GM21423 (cell line): ENCODE measurements around the gene DNAJC5.
"Not testable (repeated sequence)": the region's sequence is repeated elsewhere in the genome, so short reads cannot be mapped to it uniquely, and the experiment has no call there.

ENCODE experiments used
- ATAC-seq: cut with Tn5 transposase; IDR thresholded peaks from one replicate; pipeline ENCODE4 v1.9.1; 2021; ENCODE audit warnings: mild to moderate bottlenecking, moderate library complexity; ENCODE audit not compliant: unreplicated experiment

DNAJC5 gene

DNA sequence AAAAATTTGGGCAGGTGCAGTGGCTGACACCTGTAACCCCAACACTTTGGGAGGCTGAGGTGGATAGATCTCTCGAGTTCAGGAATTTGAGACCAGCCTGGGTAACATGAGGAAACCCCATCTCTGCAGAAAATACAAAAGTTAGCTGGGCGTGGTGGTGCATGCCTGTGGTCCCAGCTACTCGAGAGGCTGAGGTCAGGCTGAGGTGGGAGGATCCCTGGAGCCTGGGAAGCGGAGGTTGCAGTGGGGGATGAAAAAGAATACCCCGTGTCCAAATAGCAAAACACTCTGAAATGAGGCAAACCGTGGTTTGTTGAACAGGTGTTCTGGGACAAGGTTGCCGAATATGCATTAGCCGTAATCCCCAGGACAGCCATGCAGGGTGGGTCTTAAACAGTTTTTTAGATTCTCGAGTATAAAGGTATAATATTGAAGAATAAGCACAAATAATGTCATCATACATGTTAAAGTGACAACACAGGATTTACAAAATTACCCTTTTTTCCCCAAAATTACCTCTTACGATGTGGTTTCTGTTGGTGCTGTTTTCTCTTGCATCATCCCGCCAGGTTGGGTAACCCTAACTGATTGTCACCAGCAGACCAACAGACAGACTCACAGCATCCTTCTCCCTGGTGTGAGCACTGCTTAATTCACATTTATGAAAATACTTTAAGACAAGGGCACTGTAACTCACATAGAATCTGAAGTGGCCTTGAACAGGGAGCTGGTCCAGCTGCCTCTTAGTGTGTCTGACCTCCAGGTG is 9.1 kb downstream of the DNAJC5 start:
- no peak for ATAC-seq

DNA sequence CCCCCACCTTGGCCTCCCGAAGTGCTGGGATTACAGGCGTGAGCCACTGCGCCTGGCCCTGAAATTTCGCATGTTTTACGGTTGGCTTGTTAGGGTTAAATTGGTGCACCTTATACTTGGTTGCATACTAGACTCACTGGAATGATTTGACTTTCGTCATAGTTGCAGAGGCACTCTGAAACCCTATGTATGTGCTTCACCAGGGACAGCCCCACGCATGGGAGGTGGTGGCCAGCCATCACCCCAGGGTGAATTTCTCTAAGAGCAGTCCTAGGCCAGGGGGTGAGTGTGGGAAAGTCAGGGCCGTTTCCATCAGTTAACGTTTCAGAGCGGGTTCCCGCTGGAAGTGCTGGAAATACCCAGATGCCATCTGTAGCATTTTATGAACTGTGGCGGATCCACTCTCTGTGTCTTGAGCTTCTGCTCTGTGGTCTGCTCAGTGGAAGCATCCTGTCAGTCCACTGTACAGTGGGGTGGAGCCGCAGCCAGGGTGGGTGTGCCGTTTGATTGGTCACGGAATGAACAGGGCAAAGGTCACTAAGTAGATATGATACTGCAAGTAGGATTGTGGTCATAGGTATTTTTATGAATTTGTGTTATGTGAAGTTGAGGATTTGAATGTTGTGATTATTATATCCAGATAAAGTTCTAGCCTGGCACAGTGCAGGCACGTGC is 13.2 kb downstream of the DNAJC5 start:
- ATAC-seq = no peak

DNA sequence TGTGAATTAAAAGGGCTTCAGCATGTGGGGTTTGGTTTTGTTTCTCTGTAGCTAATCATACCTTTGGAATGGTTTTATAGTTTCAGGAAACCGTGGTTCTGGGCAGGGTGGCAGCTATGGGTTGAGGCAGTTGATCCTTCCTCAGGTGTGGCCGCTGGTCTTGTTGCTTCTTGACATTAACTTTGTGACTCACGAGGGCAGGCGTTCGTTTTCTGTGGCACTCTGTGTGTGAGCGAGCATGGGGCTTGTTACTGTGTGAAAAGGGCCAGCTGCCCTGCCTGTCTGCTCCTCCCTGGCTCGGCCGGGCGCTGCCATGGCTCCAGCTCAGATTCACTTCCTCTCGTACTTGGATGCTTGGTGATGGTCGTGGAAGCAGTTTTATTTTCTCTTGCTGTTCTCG is 16.2 kb downstream of the DNAJC5 start:
- ATAC-seq = no peak

DNA sequence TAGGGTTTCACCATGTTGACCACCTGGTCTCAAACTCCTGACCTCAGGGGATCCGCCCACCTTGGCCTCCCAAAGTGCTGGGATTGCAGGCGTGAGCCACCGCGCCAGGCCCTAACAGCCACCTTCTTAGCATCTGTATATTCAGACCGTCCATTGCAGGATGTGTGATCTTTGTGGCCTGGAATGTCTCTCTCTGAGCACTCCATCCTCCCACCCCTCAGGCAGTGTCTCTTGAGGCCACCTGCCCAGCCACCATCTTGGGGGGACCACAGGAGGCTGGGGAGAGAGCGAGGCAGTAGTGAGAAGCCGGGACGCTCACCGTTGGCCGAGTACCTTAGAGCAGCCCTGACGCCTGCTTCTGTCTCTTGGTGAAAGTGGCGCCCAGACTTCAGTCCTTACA is 18.8 kb downstream of the DNAJC5 start:
- ATAC-seq = no peak

DNA sequence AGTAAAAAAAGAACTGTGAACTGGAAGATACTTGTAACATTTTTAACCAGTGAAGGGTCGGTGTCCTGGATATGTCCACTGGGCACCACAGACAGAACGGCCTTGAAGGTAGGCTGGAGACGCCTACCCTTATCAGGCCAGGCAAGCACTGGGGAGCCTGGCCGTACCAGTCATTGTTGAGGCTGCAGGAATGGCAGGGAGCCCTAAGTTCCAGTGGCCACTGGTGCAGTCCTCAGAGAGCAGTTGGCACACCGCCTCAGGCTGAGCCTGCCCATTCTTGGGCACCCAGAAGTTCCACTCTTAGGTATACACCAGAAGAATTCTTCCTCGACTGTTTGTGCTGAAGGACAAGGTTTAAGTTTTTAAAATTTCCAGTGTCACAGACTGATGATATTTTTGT is 20.5 kb downstream of the DNAJC5 start:
- ATAC-seq = no peak

DNA sequence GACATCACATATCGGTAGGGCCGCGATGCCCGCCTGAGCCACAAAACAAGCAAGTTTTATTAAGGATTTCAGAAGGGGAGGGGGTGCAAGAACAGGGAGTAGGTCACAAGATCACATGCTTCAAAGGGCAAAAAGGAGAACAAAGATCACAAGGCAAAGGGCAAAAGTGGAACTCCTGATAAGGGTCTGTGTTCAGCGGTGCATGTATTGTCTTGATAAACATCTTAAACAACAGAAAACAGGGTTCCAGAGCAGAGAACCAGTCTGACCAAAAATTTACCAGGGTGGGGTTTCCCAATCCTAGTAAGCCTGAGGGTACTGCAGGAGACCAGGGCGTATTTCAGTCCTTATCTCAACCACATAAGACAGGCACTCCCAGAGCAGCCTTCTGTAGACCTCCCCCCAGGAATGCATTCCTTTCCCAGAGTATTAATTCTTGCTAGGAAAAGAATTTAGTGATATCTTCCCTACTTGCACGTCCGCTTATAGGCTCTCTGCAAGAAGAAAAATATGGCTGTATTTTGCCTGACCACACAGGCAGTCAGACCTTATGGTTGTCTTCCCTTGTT is 21.5 kb downstream of the DNAJC5 start:
- ATAC-seq = not testable (repeated sequence)

DNA sequence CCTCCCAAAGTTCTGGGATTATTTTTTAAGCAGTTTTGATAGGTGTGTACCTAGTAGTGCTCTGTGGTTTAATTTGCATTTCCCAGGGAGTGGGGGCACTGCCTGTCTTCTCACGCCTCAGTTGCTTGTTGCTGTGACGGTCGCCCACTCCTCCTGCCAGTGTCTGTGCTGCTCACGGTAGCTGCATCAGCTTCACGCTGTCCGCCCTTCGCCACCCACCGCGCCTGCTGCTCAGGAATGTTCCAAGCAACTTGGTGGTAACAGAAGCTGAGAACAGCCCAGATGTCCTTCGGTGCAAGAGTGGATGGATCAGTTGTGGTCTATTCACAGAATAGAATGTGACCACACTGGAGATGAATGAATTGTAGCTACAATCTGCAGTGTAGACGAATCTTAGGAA is 22.9 kb downstream of the DNAJC5 start:
- no peak for ATAC-seq

DNA sequence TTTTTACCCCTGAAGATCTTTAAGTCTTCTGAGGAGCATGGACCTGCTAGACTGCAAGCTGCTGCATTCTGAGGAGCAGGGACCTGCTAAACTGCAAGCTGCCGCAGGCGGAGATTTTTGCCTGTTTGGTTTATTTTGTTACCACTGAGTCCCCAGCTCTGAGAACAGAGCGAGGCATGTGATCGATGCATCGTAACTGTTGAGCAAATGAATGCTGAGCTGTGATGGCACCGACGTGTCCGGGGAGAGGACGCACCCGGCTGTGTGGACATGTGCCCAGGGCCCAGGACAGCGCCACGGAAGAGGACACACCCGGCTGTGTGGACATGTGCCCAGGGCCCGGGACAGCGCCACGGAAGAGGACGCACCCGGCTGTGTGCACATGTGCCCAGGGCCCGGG is 24.2 kb downstream of the DNAJC5 start:
- no peak for ATAC-seq

DNA sequence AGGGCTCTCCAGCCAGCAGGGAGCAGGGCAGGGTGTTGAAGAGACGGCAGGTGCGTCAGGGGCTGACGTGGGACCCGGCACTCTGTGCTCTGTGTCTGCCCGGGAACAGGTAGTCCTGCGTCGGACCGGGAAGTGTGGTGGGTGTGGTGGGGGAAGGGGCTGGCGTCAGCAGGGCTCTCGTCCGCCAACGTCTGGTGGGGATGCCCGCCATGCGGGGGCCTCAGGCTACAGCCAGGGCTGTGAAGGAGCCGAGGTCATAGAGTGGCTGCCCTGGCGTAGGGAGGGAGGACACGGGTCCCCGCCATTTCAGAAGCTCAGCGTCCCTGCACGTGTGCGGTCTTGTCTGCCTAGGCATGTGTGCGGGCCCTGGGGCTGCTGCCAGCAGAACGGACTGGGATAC is 25.3 kb downstream of the DNAJC5 start:
- ATAC-seq = no peak

DNA sequence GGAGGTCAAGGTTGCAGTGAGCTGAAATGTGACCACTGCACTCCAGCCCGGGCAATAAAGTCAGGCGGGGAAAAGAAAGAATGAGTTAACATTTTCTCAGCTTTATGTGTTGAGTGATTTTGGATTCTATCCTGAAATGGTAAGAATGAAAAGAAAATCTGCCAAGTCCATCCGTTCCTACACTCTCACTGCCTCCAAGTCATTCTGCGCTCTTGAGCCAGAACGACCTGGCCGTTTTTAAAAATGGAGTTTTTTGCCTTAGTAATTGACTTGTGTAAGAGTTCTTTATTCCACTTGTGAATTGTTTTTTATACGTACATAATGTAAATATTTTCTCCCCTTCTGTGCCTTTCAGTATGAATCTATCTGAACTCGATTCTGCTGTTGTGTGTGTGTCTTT is 28.7 kb downstream of the DNAJC5 start:
- no peak for ATAC-seq

DNA sequence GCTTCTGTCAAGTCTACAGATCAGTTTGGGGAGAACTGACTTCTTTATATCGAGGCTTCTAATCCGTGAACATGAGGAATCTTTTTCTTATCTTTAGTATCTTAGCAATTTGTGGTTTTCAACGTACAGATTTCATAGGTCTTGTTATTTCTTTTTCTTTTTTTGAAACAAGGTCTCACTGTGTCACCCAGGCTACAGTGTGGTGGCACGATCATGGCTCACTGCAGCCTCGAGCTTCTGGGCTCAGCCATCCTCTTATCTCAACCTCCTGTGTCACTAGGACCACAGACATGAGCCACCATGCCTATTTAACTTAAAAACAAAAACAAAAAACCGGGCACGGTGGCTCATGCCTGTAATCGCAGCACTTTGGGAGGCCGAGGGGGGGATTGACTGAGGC is 29.3 kb downstream of the DNAJC5 start:
- no peak for ATAC-seq

DNA sequence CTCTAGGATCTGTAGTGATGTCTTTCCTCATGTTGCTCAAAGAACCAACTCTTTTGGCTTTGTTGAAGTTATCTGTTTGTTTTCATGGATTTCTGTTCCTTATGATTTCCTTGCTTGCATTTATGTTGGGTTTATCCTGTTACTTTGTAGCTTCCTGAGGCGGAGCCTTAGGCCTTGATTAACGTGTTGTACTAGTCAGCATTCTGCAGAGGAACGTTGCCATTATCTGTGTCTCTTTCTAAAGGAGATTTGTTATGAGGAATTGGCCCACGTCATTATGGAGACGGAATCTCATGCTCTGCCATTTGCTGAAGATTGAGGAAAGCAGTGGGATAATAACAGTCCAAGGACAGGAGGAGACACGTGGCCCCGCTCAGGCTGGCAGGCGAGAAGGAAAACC is 31.4 kb downstream of the DNAJC5 start:
- no peak for ATAC-seq

DNA sequence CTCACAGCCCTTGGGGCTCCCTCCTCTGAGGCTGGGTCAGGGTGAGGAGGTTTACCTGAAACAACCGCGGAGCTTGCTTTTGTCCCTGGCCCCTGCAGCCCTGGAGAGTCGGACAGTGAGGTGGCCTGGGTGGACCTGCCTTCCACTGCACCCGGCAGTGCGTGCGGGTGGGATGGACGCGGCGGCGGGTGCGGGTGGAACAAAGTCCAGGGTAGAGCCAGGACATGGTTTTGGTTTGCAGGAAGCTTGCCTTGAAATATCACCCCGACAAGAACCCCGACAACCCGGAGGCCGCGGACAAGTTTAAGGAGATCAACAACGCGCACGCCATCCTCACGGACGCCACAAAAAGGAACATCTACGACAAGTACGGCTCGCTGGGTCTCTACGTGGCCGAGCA is 34.1 kb downstream of the DNAJC5 start:
- no peak for ATAC-seq

DNA sequence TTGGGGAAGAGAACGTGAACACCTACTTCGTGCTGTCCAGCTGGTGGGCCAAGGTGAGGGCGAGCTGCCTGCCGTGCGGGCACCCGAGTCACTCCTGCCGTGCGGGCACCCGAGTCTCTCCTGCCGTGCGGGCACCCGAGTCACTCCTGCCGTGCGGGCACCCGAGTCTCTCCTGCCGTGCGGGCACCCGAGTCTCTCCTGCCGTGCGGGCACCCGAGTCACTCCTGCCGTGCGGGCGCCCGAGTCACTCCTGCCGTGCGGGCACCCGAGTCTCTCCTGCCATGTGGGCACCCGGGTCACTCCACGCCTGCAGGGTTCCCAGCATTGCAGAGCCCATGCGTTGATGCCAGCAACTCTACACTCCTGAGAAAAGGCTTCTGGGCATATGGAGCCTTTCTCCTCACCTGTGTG is 34.6 kb downstream of the DNAJC5 start:
- not testable (repeated sequence) for ATAC-seq

DNA sequence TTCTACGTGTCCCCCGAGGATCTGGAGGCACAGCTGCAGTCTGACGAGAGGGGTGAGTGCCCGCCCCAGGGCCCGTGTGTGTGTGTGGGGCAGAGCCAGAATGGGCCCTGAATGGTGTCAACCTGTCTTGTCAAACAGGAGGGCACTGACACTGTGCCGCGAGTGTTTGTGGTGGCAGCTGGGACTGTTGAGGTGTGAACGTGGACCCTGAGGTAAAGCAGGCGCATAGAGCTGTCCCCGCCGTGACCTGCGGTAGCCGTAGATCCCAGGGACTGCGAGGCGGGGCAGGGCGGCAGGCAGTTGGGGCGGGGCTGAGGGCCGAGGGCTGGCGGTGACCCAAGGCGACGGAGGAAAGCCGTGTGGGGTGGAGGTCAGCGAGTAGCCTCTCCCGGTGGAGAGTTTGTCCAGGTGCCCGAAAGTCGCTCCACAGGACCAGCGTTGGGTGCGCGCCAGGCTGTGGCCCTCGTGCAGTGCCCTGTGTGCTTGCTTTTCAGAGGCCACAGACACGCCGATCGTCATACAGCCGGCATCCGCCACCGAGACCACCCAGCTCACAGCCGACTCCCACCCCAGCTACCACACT is 36.1 kb downstream of the DNAJC5 start:
- ATAC-seq = no peak

DNA sequence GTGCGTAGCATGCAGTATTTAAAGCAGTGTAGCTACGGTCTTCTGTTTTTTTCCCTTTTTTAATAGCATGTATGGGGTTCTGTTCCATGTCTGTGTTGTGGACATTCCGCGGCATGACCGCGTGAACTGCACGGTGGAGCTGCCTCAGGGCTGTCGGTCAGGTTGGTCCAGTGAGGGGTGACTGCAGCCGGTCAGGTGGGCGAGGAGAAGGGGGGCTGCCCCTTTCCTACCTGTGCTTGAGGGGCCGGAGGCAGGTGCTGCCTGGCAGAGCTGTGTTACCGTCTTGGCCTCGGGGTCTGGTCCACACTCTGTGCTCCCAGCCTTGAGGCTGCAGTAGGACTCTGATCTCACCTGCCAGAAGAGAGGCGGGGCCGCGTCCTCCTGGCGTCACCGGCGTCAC is 36.8 kb downstream of the DNAJC5 start:
- ATAC-seq = no peak

DNA sequence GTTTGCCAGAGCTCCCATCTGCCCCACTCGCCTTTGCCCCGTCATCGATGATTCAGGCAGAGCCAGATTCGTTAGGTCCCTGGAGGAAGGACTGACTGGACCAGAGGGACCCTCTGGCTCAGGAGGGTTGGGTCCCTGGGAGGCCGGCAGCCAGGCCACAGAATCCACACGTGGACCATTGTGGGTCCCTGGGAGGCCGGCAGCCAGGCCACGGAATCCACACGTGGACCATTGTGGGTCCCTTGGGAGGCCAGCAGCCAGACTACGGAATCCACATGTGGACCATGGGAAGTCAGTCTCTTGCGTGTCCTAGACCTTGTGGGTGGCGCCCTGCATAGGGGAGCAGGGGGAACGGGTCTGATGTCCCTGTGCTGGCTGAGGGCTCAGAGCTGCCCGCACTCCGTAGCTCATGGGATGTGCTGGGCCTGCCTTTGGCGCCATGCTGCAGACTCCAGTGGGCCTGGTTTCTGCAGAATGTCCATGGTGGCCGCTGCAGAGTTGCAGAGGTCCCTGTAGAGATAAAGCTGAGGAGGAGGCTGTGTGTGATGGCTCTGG is 37.8 kb downstream of the DNAJC5 start:
- no peak for ATAC-seq

DNA sequence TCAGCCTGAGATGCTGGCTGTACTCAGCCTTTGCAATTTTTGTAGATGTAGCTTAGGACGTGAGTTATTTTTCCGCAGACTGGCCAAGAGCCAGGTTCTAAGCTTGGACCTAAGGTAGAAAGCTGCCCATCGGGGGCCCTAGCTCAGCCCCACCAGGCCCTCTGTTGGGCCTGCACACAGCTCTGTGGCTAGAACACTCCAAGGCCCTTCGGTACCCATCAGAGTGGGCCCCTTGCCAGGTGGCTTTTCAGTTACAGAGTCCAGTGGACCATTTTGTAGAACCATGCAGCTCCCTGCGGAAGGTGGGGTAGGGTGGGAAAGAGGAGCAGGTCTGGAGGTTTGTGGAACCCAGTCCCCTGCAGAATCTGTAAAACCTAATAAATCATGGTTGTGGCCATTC is 38.7 kb downstream of the DNAJC5 start:
- ATAC-seq = no peak

DNA sequence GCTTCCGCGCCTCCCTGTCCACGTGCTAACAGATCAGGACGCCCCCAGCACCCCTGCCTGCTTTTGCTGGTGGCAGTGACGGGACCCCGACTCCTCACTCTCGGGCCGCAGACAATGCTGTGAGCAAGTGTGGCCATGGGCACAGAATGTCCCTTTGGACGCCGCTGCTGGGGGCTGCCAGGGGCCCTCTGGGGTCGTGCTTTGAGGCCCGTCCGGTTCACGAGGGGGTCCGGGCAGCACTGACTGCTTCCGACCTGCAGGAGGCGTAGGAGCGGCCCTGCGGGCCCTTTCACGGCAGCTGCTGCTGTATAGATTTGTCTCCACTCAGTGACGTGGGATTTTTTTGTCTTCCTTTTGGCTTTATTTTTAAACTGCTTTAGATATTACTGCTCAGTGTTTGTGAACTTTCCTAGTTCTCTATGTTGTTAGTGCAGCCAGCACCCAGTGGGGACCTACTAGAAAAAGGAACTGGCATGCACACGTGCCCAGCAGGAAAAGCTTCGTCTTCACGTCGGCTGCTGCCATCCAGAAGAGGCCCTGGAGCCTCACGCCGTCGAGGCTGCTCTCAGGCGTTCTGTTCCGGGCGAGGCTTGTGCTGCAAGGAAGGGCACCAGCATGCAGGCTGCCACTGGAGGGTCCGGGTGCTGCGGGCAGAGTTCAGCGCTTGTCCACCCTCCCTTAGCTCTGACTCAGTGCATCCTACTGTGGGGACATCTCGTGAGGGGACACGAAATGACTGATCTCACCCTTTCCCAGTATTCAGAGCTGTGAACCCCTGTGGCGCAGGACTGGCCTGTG is 39.5 kb downstream of the DNAJC5 start:
- ATAC-seq = no peak

DNA sequence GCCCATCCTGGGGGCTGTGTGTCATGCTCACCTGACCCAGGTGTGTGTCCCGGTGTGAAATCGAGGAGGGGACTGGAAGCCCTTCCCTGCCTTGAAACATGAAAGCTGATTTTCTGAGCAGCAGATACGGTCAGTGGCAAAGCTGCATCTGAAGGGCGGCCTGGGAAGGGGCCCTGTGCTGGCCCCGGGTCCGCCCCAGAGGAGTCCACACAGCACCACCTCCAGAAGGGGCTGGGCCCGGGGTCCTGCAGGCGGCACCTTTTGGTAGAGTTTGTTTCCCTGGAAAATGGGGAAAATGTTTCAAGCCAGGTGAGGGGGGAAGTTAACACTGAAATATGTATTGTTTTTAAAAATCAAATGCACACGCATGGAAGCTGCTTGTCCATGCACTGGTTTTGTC is 40.5 kb downstream of the DNAJC5 start:
- no peak for ATAC-seq

DNA sequence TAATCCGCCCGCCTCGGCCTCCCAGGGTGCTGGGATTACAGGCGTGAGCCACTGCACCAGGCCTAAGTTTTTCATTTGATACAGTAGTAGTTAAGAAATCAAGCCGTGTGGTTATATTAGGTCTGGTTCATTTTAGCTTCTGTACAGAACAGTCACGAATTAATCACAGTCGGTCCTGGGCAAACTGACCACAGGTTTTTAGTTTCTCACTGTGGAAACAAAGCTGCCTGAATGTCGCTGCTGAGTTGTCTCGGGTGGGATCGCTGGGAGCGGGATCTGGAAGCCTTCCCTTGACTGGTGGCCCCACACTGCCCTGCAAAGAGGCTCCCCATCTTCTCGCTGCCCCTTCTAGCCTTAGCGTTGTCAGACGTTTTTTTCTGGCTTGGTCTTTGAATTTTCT is 42.7 kb downstream of the DNAJC5 start:
- ATAC-seq = no peak
